Fibroblast of lung (primary cell): Measurements from ENCODE around the gene COL25A1. TPM values are rescaled to one million over a fixed set of nuclear protein-coding genes. Genes with fewer than 3 reads are reported as not detected.

Experiments
- DNase-seq, 2 donors: peaks; one replicate each; pipeline versions ENCODE4 v3.0.0 to v3.0.0-alpha.2; 2010; ENCODE audit warnings: low read depth in 2 of 2
- H2AFZ ChIP-seq: 2 replicates; pipeline ENCODE4 v1.5.1; 2012; ENCODE audit warnings: low read length, control low read depth, inconsistent platforms
- H3K27ac ChIP-seq: 2 replicates; pipeline ENCODE4 v1.5.1; 2011; ENCODE audit warnings: low read length, control low read depth; ENCODE audit not compliant: insufficient read depth
- H3K27me3 ChIP-seq: 2 replicates; pipeline ENCODE4 v1.5.1; 2011; ENCODE audit warnings: mild to moderate bottlenecking, low read length; ENCODE audit not compliant: control insufficient read depth, insufficient read depth
- H3K36me3 ChIP-seq: 2 replicates; pipeline ENCODE4 v1.5.1; 2011; ENCODE audit warnings: low read length; ENCODE audit not compliant: control insufficient read depth, insufficient read depth
- H3K4me1 ChIP-seq: 2 replicates; pipeline ENCODE4 v1.5.1; 2011; ENCODE audit warnings: low read length; ENCODE audit not compliant: control insufficient read depth, insufficient read depth; ENCODE audit errors: extremely low read depth
- H3K4me2 ChIP-seq: 2 replicates; pipeline ENCODE4 v1.5.1; 2011; ENCODE audit warnings: low read length, control low read depth; ENCODE audit not compliant: insufficient read depth; ENCODE audit errors: extremely low read depth
- H3K4me3 ChIP-seq, 4 experiments: fragments of 200-600 bp in 1 of 4; sonication (generic) in 1 of 4; replicated peaks in 1 of 4; 2 replicates each; pipeline ENCODE4 v1.5.1; 2011 to 2016; ENCODE audit warnings: low read length in 4 of 4, low read depth in 3 of 4, mild to moderate bottlenecking in 3 of 4, control low read depth in 2 of 4, inconsistent platforms in 1 of 4, mixed read lengths in 1 of 4; ENCODE audit not compliant: insufficient read depth in 1 of 4; ENCODE audit errors: control extremely low read depth in 1 of 4
- H3K79me2 ChIP-seq: 2 replicates; pipeline ENCODE4 v1.5.1; 2012; ENCODE audit warnings: mild to moderate bottlenecking, low read length, inconsistent platforms; ENCODE audit not compliant: control insufficient read depth, insufficient read depth
- H3K9ac ChIP-seq: 2 replicates; pipeline ENCODE4 v1.5.1; 2011; ENCODE audit warnings: mild to moderate bottlenecking, low read length, control low read depth; ENCODE audit not compliant: insufficient read depth
- H3K9me3 ChIP-seq: 2 replicates; pipeline ENCODE4 v1.5.1; 2012; ENCODE audit warnings: low read depth, low read length; ENCODE audit not compliant: control insufficient read depth, insufficient read depth
- H4K20me1 ChIP-seq: 2 replicates; pipeline ENCODE4 v1.5.1; 2011; ENCODE audit warnings: low read length; ENCODE audit not compliant: control insufficient read depth, insufficient read depth; ENCODE audit errors: extremely low read depth
- CTCF ChIP-seq, 2 donors: IDR thresholded peaks in 1 of 2; conservative IDR thresholded peaks in 1 of 2; 1 replicate in 1 of 2; 2 replicates in 1 of 2; pipeline ENCODE4 v1.5.1; 2011 to 2012; ENCODE audit warnings: low read length in 2 of 2, control low read depth in 1 of 2, inconsistent platforms in 1 of 2, low read depth in 1 of 2, mild to moderate bottlenecking in 1 of 2
- EZH2 ChIP-seq: IDR thresholded peaks from 2 replicates; pipeline ENCODE4 v1.5.1; 2012; ENCODE audit warnings: low read length, control low read depth, mild to moderate bottlenecking; ENCODE audit errors: missing control alignments
- polyA plus RNA-seq, 2 donors: library from polyadenylated mRNA; depleted of rRNA in 1 of 2; stranded (reverse) in 1 of 2; unstranded in 1 of 2; fragments of >200 nt; gene quantifications; 2 replicates each; pipeline ENCODE4 v1.2.1, GENCODE V29; 2011 to 2012; ENCODE audit warnings: missing spikeins in 1 of 2
- total RNA-seq: library from RNA; depleted of rRNA; stranded (reverse); fragments of >200 nt; gene quantifications from 2 replicates; pipeline ENCODE4 v1.2.1, GENCODE V29; 2014

Gene COL25A1
- total and polyA plus RNA-seq, 2 donors (not counting 1 experiment from before 2014, with no cell fraction given) = under 0.01 to 0.01 TPM

GRCh38 chr4:108804648-108805273 is 497.7 kb downstream of the COL25A1 start:
- Histone ChIP-seq H3K79me2 (no peaks in the 10 kb centered on the region), H3K9me3 (no peaks in the 10 kb centered on the region), H4K20me1 (no peaks in the 10 kb centered on the region), H3K27me3 (no peaks in the 10 kb centered on the region), H3K4me3 (no peak overlapping the region), H3K4me1 (no peaks in the 10 kb centered on the region), H2AFZ (no peak overlapping the region), H3K36me3 (no peaks in the 10 kb centered on the region), H3K27ac (no peak overlapping the region), H3K4me2 (no peak overlapping the region), H3K9ac (no peak overlapping the region)
- no peak for DNase-seq
- TF ChIP-seq EZH2 (no peak), CTCF (conservative IDR thresholded peaks at IDR 0.05 in 1 of 2, IDR thresholded peaks at IDR 0.05 in 1 of 2; ENCODE audit: low read depth in 1 of 2, low read length in 2 of 2) (no peak)

DNA sequence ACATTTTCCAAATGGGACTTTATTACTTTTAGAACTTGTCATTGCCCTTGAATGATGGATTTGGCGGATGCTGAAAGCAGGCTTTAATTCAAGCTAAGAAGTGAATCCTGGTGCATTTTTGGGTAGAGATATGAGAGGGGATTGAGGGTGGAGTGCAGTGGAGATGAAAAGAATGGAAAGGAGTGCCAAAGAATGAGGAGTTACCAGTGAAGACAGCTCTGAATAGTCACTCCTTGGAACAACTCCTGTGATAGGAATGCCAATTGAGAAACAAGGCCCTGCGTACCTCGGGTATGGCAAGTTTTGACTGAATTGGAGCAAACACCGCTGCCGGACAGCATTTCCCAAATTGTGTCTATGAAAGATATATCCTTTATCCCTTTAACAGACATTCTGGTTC is 503.2 kb downstream of the COL25A1 start:
- no peaks in the 10 kb centered on the region for H3K36me3 ChIP-seq
- no peak overlapping the region for H2AFZ ChIP-seq
- H3K79me2 ChIP-seq = no peaks in the 10 kb centered on the region
- H3K9me3 ChIP-seq = no peaks in the 10 kb centered on the region
- H3K27me3 ChIP-seq = no peaks in the 10 kb centered on the region
- H3K4me3 ChIP-seq = no peak overlapping the region
- no peaks in the 10 kb centered on the region for H4K20me1 ChIP-seq
- no peak overlapping the region for H3K4me2 ChIP-seq
- no peak for DNase-seq
- no peak overlapping the region for H3K9ac ChIP-seq
- TF ChIP-seq CTCF (conservative IDR thresholded peaks at IDR 0.05 in 1 of 2, IDR thresholded peaks at IDR 0.05 in 1 of 2; ENCODE audit: low read depth in 1 of 2, low read length in 2 of 2) = no peak
- no peak for TF ChIP-seq EZH2
- no peaks in the 10 kb centered on the region for H3K4me1 ChIP-seq
- no peak overlapping the region for H3K27ac ChIP-seq

DNA sequence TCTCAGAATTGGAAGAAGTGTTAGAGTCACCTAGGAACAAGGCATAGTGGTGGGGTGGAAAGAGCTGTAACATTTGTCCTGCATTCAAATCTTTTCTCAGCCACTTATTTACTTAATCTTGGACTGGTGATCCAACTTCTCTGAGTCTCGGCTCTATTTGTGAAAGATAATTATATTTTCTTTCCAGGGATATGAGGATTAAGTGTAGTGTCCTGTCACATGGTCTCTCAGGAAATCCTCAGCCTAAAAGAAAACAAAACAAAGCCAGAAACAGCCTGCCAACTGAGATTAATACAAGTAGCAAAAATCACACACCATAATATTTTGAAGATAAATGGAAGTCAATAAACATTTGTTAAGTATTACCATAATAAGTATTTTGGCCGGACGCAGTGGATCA is 506.3 kb downstream of the COL25A1 start:
- no peaks in the 10 kb centered on the region for H3K4me1 ChIP-seq
- H3K27me3 ChIP-seq = no peaks in the 10 kb centered on the region
- TF ChIP-seq CTCF (conservative IDR thresholded peaks at IDR 0.05 in 1 of 2, IDR thresholded peaks at IDR 0.05 in 1 of 2; ENCODE audit: low read depth in 1 of 2, low read length in 2 of 2) (no peak), EZH2 (no peak)
- H3K9ac ChIP-seq = no peak overlapping the region
- no peaks in the 10 kb centered on the region for H3K9me3 ChIP-seq
- no peaks in the 10 kb centered on the region for H3K79me2 ChIP-seq
- H4K20me1 ChIP-seq = no peaks in the 10 kb centered on the region
- H3K36me3 ChIP-seq = no peaks in the 10 kb centered on the region
- no peak overlapping the region for H3K4me2 ChIP-seq
- no peak for DNase-seq
- H2AFZ ChIP-seq = no peak overlapping the region
- no peak overlapping the region for H3K27ac ChIP-seq
- H3K4me3 ChIP-seq = no peak overlapping the region
